ENCODE results near the gene BPIFB6. TPM values are rescaled to one million over a fixed set of nuclear protein-coding genes. Genes with fewer than 3 reads are reported as not detected.

The BPIFB6 gene
- total RNA-seq, 1 donor from 2014 or later = not detected

DNA sequence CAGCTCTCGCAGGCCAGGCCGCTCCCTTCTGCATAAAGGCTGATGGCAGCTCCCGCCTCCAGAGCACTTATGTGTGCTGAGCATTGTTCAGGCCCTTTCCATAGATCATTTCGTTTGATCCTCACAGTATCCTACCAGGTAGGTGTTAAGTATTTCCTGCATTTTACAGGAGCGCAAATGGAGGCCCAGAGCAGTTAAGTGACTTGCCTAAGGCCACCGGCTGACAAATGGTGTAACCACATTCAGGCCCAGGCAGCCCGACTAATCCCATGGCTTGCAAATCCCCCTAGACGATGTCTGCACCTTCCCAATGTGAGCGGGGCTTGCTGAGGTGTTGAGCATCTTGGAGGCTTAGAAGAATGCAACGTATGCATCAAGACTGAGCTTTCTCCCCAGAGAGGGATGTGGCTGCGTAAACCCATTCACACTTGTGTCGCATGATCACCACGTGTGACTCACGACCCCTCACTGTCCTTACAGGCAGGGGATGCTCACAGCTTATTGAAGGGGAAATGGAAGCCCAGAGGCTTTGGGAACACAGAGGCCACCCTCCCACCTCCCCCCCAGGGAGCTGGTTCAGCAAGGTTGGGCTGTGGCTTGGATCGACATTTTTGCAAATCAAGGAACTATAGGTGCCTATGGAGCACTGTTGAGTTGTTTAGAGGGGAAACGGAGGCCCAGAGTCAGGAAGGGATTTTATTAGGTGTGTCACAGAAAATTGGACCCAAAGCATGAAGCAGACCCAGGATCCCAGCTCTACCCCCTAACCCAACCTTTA lies 16.9 kb upstream of the BPIFB6 start:
- Histone ChIP-seq H3K4me3 (ENCODE audit: low read depth, low read length) (no peak overlapping the region), H3K27me3 (ENCODE audit: control insufficient read depth, insufficient read depth, low read length) (no peaks in the 10 kb centered on the region), H3K36me3 (ENCODE audit: control insufficient read depth, insufficient read depth, low read length) (no peaks in the 10 kb centered on the region)
- DNase-seq (ENCODE audit: low read depth) = no peak
- TF ChIP-seq, protein P1, sequence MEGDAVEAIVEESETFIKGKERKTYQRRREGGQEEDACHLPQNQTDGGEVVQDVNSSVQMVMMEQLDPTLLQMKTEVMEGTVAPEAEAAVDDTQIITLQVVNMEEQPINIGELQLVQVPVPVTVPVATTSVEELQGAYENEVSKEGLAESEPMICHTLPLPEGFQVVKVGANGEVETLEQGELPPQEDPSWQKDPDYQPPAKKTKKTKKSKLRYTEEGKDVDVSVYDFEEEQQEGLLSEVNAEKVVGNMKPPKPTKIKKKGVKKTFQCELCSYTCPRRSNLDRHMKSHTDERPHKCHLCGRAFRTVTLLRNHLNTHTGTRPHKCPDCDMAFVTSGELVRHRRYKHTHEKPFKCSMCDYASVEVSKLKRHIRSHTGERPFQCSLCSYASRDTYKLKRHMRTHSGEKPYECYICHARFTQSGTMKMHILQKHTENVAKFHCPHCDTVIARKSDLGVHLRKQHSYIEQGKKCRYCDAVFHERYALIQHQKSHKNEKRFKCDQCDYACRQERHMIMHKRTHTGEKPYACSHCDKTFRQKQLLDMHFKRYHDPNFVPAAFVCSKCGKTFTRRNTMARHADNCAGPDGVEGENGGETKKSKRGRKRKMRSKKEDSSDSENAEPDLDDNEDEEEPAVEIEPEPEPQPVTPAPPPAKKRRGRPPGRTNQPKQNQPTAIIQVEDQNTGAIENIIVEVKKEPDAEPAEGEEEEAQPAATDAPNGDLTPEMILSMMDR (IDR thresholded peaks at IDR 0.05; ENCODE audit: insufficient read depth, low read length, poor library complexity, severe bottlenecking) = no peak

DNA sequence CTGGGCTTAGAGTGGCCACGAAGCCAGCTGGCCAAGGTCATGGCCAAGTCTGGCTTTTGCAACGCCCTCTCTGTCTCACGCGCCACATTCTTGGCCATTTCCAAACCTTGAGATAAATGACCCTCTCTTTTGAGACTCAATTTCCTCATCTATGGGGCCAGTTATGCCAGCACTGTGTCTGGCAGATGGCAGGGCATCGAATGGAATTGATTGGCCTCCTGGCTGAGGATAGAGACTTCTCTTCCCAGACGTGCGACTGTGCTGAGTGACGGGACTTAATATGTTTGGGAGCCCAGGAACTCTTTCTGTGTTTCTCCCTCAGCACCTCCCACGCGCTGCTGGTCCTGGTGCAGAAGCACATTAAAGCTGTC lies 16.3 kb upstream of the BPIFB6 start:
- Histone ChIP-seq H3K27me3 (ENCODE audit: control insufficient read depth, insufficient read depth, low read length) (no peaks in the 10 kb centered on the region), H3K4me3 (ENCODE audit: low read depth, low read length) (no peak overlapping the region), H3K36me3 (ENCODE audit: control insufficient read depth, insufficient read depth, low read length) (no peaks in the 10 kb centered on the region)
- no peak for DNase-seq (ENCODE audit: low read depth)
- TF ChIP-seq, protein P1 (IDR thresholded peaks at IDR 0.05; ENCODE audit: insufficient read depth, low read length, poor library complexity, severe bottlenecking) = no peak

DNA sequence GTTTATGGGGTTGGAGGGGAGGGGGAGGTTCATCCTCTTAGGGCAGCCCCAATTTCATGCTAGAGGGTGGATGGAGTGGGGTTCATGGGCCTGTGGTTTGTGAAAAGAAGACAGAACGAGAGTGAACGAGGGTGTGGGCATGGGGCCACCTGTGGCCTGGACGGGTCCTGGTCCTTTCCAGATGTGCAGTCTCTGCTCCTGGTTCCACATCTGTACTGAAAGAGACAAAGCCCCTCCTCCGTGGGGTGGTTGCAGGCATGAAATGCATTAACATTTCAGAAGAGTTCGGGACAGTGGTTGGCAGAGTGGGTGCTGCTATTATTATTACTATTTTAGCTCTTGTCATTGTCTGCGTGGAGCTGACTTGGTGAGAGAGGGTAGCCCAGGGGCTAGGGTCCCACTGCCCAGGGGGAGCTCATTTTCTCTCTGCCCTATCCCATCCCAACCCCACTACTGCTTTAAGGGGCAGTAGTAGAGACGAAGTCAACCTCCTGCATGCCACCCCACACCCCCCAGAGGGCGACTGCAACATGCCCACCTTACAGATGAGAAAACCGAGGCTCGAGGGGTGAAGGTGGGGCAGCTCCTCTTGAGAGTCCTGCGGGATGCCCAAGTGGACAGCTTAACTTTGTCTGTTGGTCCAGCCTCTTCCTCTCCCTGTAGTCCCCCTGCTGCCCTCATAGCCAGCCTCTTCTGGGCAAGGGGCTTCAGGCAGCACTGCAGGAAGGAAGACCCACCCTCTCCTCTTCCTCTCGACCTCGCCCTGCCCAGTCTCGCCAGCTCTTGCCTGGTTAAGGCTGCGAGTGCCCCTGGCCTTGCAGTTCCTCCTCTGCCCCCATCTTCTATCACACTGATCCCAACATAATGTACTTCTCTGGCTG lies 15.5 kb upstream of the BPIFB6 start:
- H3K27me3 ChIP-seq (ENCODE audit: control insufficient read depth, insufficient read depth, low read length) = no peaks in the 10 kb centered on the region
- DNase-seq (ENCODE audit: low read depth) = no peak
- TF ChIP-seq, protein P1 (IDR thresholded peaks at IDR 0.05; ENCODE audit: insufficient read depth, low read length, poor library complexity, severe bottlenecking) = no peak
- no peak overlapping the region for H3K4me3 ChIP-seq (ENCODE audit: low read depth, low read length)
- H3K36me3 ChIP-seq (ENCODE audit: control insufficient read depth, insufficient read depth, low read length) = no peaks in the 10 kb centered on the region

DNA sequence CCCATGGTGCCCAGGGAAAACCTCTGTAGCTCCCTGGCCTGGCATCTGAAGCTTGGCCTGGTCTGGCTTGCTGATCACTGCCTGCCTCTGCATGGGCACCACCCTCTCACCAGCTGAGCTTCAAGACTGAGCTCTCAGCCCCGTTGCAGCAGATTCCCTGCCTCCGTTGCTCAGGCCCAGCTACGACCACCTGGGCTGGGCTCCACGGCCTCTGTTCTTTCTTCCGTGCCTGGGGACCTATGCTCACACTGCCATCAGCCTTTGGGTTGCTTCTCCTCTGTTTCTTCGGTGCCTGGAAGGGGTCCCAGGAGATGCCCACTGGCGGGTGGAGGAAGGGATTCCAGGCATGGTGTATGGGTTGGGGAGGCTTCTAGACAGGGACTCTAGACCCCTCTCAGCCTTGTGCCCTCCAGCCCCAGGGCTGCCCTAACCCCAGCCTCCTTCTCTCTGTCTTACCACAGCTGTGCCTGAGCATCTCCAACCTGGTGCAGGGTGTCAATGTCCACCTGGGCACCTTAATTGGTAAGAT lies 14.8 kb upstream of the BPIFB6 start:
- DNase-seq (ENCODE audit: low read depth) = no peak
- TF ChIP-seq, protein P1 (IDR thresholded peaks at IDR 0.05; ENCODE audit: insufficient read depth, low read length, poor library complexity, severe bottlenecking) = no peak
- H3K27me3 ChIP-seq (ENCODE audit: control insufficient read depth, insufficient read depth, low read length) = no peaks in the 10 kb centered on the region
- no peak overlapping the region for H3K4me3 ChIP-seq (ENCODE audit: low read depth, low read length)
- no peaks in the 10 kb centered on the region for H3K36me3 ChIP-seq (ENCODE audit: control insufficient read depth, insufficient read depth, low read length)

DNA sequence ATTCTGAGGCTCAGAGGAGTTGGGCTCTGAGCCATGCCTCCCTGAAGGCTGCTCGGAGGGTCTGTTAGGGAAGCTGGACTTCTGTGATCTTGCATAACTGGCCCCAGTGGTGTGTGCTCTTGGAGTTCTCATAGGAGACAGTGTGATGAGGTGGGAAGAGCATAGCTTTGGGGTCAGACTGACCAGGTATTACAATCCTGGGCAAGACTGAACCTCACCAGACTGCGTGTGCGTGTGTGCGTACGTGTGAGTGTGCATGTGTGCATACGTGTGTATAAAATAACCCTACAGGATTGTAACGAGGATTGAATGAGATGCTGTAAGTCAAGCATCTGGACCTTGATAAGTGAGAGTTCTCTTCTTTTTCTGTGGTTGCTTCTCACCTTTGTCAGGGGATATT lies 13.9 kb upstream of the BPIFB6 start:
- no peak overlapping the region for H3K4me3 ChIP-seq (ENCODE audit: low read depth, low read length)
- no peak for DNase-seq (ENCODE audit: low read depth)
- TF ChIP-seq, protein P1 (IDR thresholded peaks at IDR 0.05; ENCODE audit: insufficient read depth, low read length, poor library complexity, severe bottlenecking) = no peak
- H3K36me3 ChIP-seq (ENCODE audit: control insufficient read depth, insufficient read depth, low read length) = no peaks in the 10 kb centered on the region
- no peaks in the 10 kb centered on the region for H3K27me3 ChIP-seq (ENCODE audit: control insufficient read depth, insufficient read depth, low read length)

All from kidney epithelial cell (primary cell).